ENCODE data around the gene MAML2.

MAML2 gene

DNA sequence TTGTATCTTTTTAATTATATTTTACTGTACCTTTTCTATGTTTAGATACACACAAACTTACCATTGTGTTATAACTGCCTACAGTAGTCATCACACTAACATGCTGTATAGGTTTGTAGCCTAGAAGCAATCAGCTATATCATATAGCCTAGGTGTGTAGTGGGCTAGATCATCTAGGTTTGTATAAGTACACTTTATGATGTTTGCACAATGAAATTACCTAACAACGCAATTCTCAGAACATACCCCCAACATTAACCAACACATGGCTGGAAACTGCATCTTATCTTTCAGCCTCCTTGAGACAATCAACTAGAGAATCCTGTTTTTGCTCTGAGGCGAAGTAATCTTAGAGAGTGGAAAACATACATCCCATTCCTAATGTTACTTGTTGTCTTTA is 358.9 kb downstream of the MAML2 start:
- in situ Hi-C loops (cut with HindIII; ENCODE audit: low sequenced_read_pairs) = no loop called here

DNA sequence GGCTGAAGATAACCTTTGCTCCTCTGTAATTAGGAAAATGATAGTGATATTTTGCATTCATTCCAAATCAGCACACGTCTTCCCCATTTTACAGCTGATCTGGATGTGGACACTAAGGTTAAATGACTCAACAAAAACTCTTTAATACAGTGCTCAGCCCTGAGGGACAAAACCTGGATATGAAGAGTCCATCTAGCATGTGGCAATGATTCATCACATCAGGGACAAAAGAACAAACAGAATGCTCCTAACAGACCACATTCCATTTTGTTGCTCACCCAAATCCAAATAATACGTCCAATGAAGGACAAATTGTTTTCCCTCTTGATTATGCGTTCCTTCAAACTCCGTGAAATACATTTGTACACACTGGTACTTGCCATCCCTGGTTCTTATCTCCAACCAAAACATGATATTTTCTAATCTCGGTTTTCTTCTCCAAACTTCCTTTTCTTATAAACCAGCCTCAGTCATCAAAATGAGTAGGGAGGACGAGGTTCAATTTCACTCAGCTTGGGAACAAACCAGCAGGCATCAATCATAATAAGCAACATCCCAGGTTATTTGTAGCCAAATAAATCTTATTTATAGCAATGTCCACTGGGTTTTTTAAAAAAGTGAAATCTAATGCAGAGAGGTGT is 365.3 kb downstream of the MAML2 start:
- DNase-seq (ENCODE audit: low read depth, low spot score) = peak; percentile 55
- TF ChIP-seq, protein P1, sequence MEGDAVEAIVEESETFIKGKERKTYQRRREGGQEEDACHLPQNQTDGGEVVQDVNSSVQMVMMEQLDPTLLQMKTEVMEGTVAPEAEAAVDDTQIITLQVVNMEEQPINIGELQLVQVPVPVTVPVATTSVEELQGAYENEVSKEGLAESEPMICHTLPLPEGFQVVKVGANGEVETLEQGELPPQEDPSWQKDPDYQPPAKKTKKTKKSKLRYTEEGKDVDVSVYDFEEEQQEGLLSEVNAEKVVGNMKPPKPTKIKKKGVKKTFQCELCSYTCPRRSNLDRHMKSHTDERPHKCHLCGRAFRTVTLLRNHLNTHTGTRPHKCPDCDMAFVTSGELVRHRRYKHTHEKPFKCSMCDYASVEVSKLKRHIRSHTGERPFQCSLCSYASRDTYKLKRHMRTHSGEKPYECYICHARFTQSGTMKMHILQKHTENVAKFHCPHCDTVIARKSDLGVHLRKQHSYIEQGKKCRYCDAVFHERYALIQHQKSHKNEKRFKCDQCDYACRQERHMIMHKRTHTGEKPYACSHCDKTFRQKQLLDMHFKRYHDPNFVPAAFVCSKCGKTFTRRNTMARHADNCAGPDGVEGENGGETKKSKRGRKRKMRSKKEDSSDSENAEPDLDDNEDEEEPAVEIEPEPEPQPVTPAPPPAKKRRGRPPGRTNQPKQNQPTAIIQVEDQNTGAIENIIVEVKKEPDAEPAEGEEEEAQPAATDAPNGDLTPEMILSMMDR (IDR thresholded peaks at IDR 0.05; ENCODE audit: low read depth, low read length) = no peak
- H3K4me3 ChIP-seq (ENCODE audit: low read depth, low read length) = no peak overlapping the region
- in situ Hi-C loops (cut with HindIII; ENCODE audit: low sequenced_read_pairs) = no loop called here

More for the DNA sequence above, 358.9 kb downstream of the MAML2 start:
- no peak overlapping the region for H3K4me3 ChIP-seq (ENCODE audit: low read depth, low read length)
- TF ChIP-seq, protein P1 (IDR thresholded peaks at IDR 0.05; ENCODE audit: low read depth, low read length) = no peak
- DNase-seq (ENCODE audit: low read depth, low spot score) = no peak

DNA sequence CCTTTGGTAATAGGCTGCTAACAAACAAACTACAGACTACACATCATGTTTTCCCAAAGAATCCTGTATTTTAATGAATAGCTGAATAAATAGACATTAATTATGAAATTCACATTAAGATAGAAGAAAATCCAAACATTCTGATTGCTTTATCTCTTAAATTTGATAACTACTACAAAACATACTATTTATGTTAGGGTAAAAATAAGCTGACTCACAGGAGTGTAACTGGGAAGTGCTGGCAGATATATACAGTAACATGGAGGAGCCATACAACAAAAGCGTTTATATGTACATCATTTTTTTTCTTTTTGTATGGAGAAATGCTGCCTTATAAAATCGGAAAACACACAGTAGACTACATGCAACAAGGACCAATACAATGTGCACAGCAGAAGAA is 366.4 kb downstream of the MAML2 start:
- TF ChIP-seq, protein P1 (IDR thresholded peaks at IDR 0.05; ENCODE audit: low read depth, low read length) = no peak
- in situ Hi-C loops (cut with HindIII; ENCODE audit: low sequenced_read_pairs) = no loop called here
- no peak overlapping the region for H3K4me3 ChIP-seq (ENCODE audit: low read depth, low read length)
- DNase-seq (ENCODE audit: low read depth, low spot score) = no peak

DNA sequence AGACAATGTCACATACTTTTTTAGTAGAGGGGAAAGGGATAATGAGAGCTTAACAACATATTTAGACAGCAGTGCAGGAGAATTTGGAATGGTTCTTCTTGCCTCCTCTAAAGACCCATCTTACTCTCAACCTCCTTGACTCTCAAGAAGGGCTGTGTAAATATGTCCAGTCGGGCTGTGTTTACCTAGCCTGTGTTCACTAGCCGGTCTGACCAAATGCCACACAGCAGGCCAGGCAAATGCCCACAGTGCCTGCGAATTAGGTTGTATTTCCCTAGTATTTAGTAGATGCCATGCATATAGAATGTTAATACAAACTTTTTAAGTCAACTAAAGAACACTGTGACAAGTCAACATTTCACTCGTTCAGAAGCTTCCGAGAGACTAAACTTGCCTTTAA is 367.7 kb downstream of the MAML2 start:
- TF ChIP-seq, protein P1 (IDR thresholded peaks at IDR 0.05; ENCODE audit: low read depth, low read length) = no peak
- no peak for DNase-seq (ENCODE audit: low read depth, low spot score)
- in situ Hi-C loops (cut with HindIII; ENCODE audit: low sequenced_read_pairs) = no loop called here
- H3K4me3 ChIP-seq (ENCODE audit: low read depth, low read length) = no peak overlapping the region

DNA sequence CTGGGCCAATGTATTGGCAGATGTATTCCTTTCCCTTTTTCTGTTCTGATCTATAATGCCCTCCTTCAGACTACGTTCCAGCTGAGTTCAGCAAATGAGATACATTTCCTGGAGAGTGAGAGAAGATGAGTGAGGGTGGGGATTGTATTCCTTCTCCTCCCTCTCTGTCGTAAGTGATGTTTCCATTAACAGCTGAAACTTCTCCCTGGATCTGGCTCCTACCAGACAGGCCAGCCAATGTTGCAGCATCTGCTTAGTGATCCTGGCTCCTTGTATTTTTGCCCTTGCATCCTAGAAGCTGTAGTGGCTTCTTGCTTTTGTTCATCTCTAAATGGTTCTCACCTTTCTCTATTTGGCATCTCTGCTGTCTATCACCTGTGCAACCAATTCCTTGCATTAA is 370.9 kb downstream of the MAML2 start:
- in situ Hi-C loops (cut with HindIII; ENCODE audit: low sequenced_read_pairs) = no loop called here
- TF ChIP-seq, protein P1 (IDR thresholded peaks at IDR 0.05; ENCODE audit: low read depth, low read length) = no peak
- no peak for DNase-seq (ENCODE audit: low read depth, low spot score)
- H3K4me3 ChIP-seq (ENCODE audit: low read depth, low read length) = no peak overlapping the region

DNA sequence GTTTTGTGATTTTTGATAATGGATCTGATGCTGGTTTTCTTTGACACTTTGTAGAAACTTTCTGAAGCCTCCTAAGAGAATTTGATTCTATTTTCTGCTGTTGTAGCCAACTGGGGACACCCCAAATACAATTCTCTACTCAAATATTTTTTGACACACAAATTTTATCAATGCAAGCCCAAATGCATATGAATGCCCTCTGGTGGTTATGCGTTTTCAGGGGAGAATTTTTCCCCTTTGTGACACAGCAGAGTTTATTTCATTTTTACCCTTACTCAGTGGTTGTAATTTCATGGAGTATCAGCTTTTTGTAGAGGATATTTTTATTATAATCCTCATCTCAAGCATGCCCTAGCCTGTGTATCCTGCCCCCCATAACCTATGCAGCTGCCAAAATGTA is 374.4 kb downstream of the MAML2 start:
- in situ Hi-C loops (cut with HindIII; ENCODE audit: low sequenced_read_pairs) = no loop called here
- TF ChIP-seq, protein P1 (IDR thresholded peaks at IDR 0.05; ENCODE audit: low read depth, low read length) = peak; percentile 40
- peak; percentile 24 for DNase-seq (ENCODE audit: low read depth, low spot score)
- no peak overlapping the region for H3K4me3 ChIP-seq (ENCODE audit: low read depth, low read length)

Data from astrocyte of the spinal cord (primary cell).